DND-41 (cell line): Measurements from ENCODE around the gene PORCN.

Experiments
- ATAC-seq: fragments of 200-7000 bp; cut with Tn5 transposase; 3 replicates; pipeline ENCODE4 v1.9.1; 2021; ENCODE audit warnings: low read depth; ENCODE audit not compliant: insufficient read depth
- DNase-seq: peaks from one replicate; pipeline ENCODE4 v3.0.0-alpha.2; 2020
- H2AFZ ChIP-seq: 2 replicates; pipeline ENCODE4 v1.6.0; 2012; ENCODE audit warnings: low read depth, low read length
- H3K27ac ChIP-seq: 2 replicates; pipeline ENCODE4 v1.5.1; 2012; ENCODE audit warnings: low read length, inconsistent platforms
- H3K27me3 ChIP-seq: fragments of 200-600 bp; sonication (generic); 2 replicates; pipeline ENCODE4 v1.6.0; 2012; ENCODE audit warnings: low read length, mild to moderate bottlenecking, inconsistent platforms; ENCODE audit not compliant: insufficient read depth, poor library complexity
- H3K36me3 ChIP-seq: 2 replicates; pipeline ENCODE4 v1.5.1; 2012; ENCODE audit warnings: low read length, inconsistent platforms; ENCODE audit not compliant: insufficient read depth
- H3K4me1 ChIP-seq: 2 replicates; pipeline ENCODE4 v1.5.1; 2012; ENCODE audit warnings: mild to moderate bottlenecking, low read length; ENCODE audit not compliant: insufficient read depth
- H3K4me2 ChIP-seq: 2 replicates; pipeline ENCODE4 v1.6.0; 2012; ENCODE audit warnings: mild to moderate bottlenecking, moderate library complexity, low read length, inconsistent platforms; ENCODE audit not compliant: insufficient read depth
- H3K4me3 ChIP-seq, 2 experiments: fragments of 200-600 bp in 1 of 2; shearing (Covaris generic) in 1 of 2; 2 replicates each; pipeline ENCODE4 v1.5.1; 2012 to 2016; ENCODE audit warnings: inconsistent platforms in 2 of 2, low read length in 2 of 2, mild to moderate bottlenecking in 2 of 2, low read depth in 1 of 2, moderate library complexity in 1 of 2
- H3K79me2 ChIP-seq: 2 replicates; pipeline ENCODE4 v1.6.0; 2012; ENCODE audit warnings: low read length, inconsistent platforms; ENCODE audit not compliant: insufficient read depth
- H3K9ac ChIP-seq: 2 replicates; pipeline ENCODE4 v1.6.0; 2012; ENCODE audit warnings: low read depth, mild to moderate bottlenecking, inconsistent platforms, low read length, moderate library complexity
- H3K9me3 ChIP-seq: 2 replicates; pipeline ENCODE4 v1.5.1; 2012; ENCODE audit warnings: low read length, moderate library complexity, mild to moderate bottlenecking, inconsistent platforms; ENCODE audit not compliant: insufficient read depth, severe bottlenecking
- H4K20me1 ChIP-seq: 2 replicates; pipeline ENCODE4 v1.6.0; 2012; ENCODE audit warnings: low read length; ENCODE audit not compliant: insufficient read depth
- CTCF ChIP-seq: IDR thresholded peaks from 2 replicates; pipeline ENCODE4 v1.5.1; 2012; ENCODE audit warnings: borderline replicate concordance, low read length, moderate library complexity, mild to moderate bottlenecking; ENCODE audit not compliant: poor library complexity, severe bottlenecking; ENCODE audit errors: extremely low read depth
- EZH2 ChIP-seq: IDR thresholded peaks from 3 replicates; pipeline ENCODE4 v1.6.1; 2012; ENCODE audit warnings: borderline replicate concordance, low read depth, mild to moderate bottlenecking, moderate library complexity, low read length, inconsistent platforms; ENCODE audit not compliant: severe bottlenecking

Gene PORCN

GRCh38 chrX:48569958-48570357 lies 61.2 kb downstream of the PORCN start:
- Histone ChIP-seq H2AFZ (no peak overlapping the region), H3K4me3 (no peak overlapping the region), H3K79me2 (peaks cover 4% of the 10 kb centered on the region), H3K36me3 (peaks cover 3% of the 10 kb centered on the region), H3K4me2 (no peak overlapping the region), H3K4me1 (peaks cover 6% of the 10 kb centered on the region), H3K9me3 (no peaks in the 10 kb centered on the region), H3K27ac (no peak overlapping the region), H4K20me1 (peaks cover 2% of the 10 kb centered on the region; the same call in 1 of the 2 replicates), H3K27me3 (no peaks in the 10 kb centered on the region), H3K9ac (no peak overlapping the region)
- ATAC-seq, result no peak
- TF ChIP-seq EZH2 (no peak), CTCF (no peak)
- DNase-seq, result no peak
